ENCODE results near the gene SCUBE2. TPM values are rescaled to one million over a fixed set of nuclear protein-coding genes. Genes with fewer than 3 reads are reported as not detected.

The SCUBE2 gene
- total RNA-seq, 1 donor from 2014 or later, result 0.89 TPM

- intact Hi-C loops (cut with micrococcal nuclease), result no loop called here
- ATAC-seq (no peak), DNase-seq (no peak)
These were observed 13.0 kb downstream of the SCUBE2 start for GRCh38 chr11:9078113-9079086.

DNA sequence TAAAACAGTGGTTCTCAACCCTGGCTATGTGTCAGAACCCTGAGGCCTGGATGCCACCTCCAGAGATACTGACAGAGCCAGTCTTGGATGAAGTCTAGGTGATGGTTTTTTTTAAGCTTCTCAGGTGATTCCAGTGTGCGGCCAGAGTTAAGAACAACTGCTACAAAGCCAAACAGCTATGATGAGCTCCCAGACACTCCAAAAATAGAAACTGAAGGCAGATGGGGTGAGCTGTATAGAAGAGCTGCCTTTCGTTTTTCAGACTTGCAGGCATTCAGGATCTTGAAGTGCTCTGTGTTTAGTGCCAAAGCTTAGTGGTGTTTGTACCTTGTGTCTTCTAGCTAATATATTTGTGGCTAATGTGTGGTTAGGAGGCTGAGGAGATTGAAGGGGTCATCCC is 14.2 kb downstream of the SCUBE2 start:
- DNase-seq (no peak), ATAC-seq (peak; percentile 66)
- intact Hi-C loops (cut with micrococcal nuclease), result no loop called here

GRCh38 chr11:9076661-9077060 is 14.7 kb downstream of the SCUBE2 start:
- no peak for DNase-seq
- no peak for ATAC-seq
- intact Hi-C loops (cut with micrococcal nuclease), result no loop called here

DNA sequence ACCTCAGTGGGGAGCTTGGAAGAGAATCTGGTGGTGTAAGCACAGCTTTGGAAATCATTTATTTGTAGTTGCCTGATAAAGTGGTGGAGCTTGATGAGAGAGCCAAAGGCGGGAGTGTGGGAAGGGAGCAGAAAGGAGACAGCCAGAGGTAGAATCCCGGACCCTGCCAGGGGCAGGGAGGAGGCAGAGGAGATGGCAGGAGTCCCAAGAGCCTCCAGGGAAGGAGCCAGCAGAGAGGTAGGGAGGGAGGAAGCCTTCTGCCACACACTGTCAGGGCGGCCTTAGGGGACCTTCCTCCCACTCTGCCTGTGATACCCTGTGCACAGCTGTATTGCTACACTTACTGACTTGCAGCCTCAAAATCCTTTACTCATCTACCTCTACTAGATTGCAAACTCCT is 15.4 kb downstream of the SCUBE2 start:
- intact Hi-C loops (cut with micrococcal nuclease), result no loop called here
- no peak for ATAC-seq

GRCh38 chr11:9075556-9075955 is 15.8 kb downstream of the SCUBE2 start:
- peak; percentile 42 for DNase-seq
- intact Hi-C loops (cut with micrococcal nuclease), result no loop called here
- peak; percentile 67 for ATAC-seq

More for the DNA sequence above, 15.4 kb downstream of the SCUBE2 start:
- DNase-seq, result no peak

- ATAC-seq (no peak), DNase-seq (no peak)
- intact Hi-C loops (cut with micrococcal nuclease), result no loop called here
These were observed 16.9 kb downstream of the SCUBE2 start for GRCh38 chr11:9074338-9075029.

DNA sequence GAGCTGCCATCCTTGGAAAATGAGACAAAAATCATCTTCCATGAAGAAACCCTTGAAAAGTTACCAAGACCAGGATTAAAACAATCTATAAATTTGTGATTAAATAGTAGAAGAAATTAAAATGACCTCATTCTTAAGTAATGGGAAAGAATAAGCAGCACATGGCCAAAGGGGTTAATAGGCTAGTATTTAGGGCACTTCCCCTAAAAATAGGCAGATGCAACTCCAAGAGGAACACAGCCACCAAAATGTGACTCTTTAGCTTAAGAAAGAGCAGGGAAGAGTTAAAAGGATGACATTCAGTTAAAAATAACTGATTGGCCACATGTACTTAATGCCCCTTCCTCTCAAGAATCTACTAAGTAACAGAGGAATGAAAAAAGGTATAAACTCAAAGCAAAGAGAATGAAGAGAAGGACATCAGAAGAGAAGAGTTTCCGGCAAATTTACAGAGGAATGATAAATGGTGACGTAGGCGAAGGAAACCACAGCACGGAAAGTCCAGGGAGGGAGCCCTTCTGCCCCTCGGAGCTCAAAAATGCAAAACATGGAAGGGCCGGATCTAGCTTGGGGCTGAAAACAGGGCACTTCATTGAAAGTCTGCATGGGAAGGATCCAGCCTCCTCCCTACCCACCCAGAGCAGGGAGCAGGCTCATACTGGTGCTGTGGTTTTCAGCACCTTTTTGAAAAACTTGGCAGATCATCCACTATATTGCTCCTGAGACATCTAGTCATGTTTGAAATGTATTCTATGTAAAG is 17.8 kb downstream of the SCUBE2 start:
- ATAC-seq (no peak), DNase-seq (no peak)
- intact Hi-C loops (cut with micrococcal nuclease), result no loop called here

DNA sequence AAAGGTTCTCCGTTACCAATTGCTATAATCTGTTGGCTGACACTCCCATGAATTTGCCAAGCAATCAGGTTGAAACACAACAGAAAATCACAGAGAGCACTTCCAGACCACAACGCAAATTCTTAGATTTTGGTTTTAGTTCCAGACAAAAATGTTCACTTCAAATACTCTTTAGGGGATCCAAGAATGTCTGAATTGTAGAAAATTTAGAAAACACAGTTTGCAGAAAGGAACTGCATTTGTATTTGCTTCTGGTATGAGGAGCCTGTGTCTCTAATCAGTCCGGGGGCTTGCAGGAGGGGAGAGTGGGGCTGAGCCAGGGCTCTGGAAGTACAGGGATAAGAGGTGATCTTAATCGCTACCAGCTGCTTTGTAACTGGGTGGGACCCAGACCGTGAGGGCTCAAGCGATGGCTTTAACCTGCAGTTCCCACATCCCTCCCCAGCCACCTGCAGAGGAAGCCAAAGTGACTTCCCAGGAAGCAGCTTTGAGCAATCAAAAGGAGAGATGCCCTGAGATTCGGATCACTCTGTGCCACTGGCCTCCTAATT is 18.7 kb downstream of the SCUBE2 start:
- DNase-seq (no peak), ATAC-seq (no peak)
- intact Hi-C loops (cut with micrococcal nuclease), result no loop called here

DNA sequence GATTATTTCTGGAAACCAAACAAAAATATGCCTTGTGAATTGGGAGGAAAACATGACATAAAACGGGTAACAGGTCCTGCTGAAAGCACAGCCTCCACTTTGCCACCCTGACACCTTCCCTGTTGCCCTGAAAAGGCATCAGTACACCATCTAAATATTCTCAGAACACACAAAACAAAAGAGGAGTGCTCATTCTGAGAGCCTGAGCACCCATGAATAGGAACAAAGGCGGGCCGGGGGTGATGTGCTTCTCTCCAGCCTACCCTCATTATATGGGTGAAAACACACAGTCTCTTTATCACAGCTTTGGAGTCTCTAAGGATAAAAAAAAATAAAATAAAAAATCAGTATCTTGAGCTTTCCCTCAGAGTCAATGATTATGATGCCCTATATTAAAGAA is 19.7 kb downstream of the SCUBE2 start:
- intact Hi-C loops (cut with micrococcal nuclease), result no loop called here
- DNase-seq (no peak), ATAC-seq (no peak)

GRCh38 chr11:9070749-9071491 is 20.5 kb downstream of the SCUBE2 start:
- intact Hi-C loops (cut with micrococcal nuclease), result no loop called here
- no peak for DNase-seq
- no peak for ATAC-seq

- DNase-seq, result no peak
- intact Hi-C loops (cut with micrococcal nuclease), result no loop called here
- ATAC-seq, result no peak
These were observed 21.4 kb downstream of the SCUBE2 start for GRCh38 chr11:9069862-9070470.

GRCh38 chr11:9069256-9069655 is 22.1 kb downstream of the SCUBE2 start:
- DNase-seq, result no peak
- ATAC-seq, result no peak
- intact Hi-C loops (cut with micrococcal nuclease), result no loop called here

- DNase-seq (no peak), ATAC-seq (no peak)
- intact Hi-C loops (cut with micrococcal nuclease), result no loop called here
These were observed 24.9 kb downstream of the SCUBE2 start for GRCh38 chr11:9066433-9066925.

GRCh38 chr11:9065607-9066432 is 25.6 kb downstream of the SCUBE2 start:
- intact Hi-C loops (cut with micrococcal nuclease), result no loop called here
- ATAC-seq, result no peak
- DNase-seq, result no peak

DNA sequence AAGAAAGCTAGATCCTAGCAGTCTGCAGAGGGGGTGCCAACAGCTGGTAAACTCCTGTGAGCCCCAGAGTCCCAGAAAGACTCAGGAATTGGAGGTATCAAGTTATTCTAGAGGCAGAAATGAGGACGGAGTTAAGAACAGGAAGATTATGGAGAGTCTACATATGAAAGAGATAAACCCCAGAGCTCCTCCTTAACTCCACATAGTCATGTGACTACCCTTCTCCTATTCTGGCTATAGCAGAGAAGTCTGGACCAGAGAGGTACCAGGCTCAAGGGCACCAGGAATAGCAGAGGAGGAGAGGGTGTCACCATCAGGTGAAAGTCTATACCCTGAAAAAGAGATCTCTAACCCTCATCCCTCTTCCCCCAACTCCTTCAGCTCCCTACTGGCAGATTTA is 29.6 kb downstream of the SCUBE2 start:
- ATAC-seq (no peak), DNase-seq (no peak)
- intact Hi-C loops (cut with micrococcal nuclease), result no loop called here

- intact Hi-C loops (cut with micrococcal nuclease), result no loop called here
- DNase-seq (no peak), ATAC-seq (no peak)
These were observed 30.7 kb downstream of the SCUBE2 start for GRCh38 chr11:9060700-9061111.

- intact Hi-C loops (cut with micrococcal nuclease), result no loop called here
- ATAC-seq (no peak), DNase-seq (no peak)
These were observed 32.0 kb downstream of the SCUBE2 start for GRCh38 chr11:9059406-9059805.
